KOPT-K1 (cell line): Measurements from ENCODE around the gene SYPL2.
"Not testable (repeated sequence)": the region's sequence is repeated elsewhere in the genome, so short reads cannot be mapped to it uniquely, and the experiment has no call there.

Experiments
- H3K27ac ChIP-seq: fragments of 200-600 bp; sonication (generic); 2 replicates; pipeline ENCODE4 v1.5.1; 2016; ENCODE audit warnings: antibody characterized with exemption, mild to moderate bottlenecking, low read depth, low read length; ENCODE audit not compliant: poor library complexity, severe bottlenecking
- H3K36me3 ChIP-seq: fragments of 200-600 bp; sonication (generic); 2 replicates; pipeline ENCODE4 v1.5.1; 2017; ENCODE audit warnings: antibody characterized with exemption, mild to moderate bottlenecking, low read length, moderate library complexity; ENCODE audit not compliant: insufficient read depth
- H3K9me3 ChIP-seq: fragments of 200-600 bp; sonication (generic); 2 replicates; pipeline ENCODE4 v1.5.1; 2017; ENCODE audit warnings: antibody characterized with exemption, low read length, mild to moderate bottlenecking; ENCODE audit not compliant: insufficient read depth, poor library complexity, severe bottlenecking

Gene SYPL2

DNA sequence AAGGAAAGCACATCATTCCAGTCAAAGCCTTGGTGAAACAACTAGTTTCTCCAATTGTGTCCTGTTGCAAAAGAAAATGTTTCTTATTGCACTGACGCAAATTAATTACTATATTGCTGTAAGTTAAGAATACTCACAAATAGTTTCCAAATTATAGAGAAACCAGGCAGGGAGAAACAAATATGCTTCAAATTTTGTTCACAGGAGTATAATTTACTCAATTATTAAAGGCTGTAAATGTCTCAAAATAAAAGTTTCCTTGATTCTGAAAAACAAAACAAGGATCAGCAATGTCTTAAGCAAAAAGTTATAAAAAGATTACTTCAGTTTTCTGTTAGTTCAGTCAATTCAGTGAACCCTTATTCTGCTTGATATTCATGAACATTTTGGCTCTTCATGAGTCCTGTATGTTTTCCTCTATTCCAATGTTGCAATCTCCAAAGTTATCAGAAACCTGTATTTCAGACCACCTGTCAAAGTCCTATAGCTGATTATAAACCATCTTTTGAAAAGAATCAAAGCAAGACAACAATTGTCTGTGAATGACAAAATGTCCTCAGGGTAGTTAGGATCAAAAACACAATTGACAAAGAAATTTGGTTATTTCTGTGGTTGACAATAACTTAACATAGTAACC lies 11.7 kb upstream of the SYPL2 start:
- no peaks in the 10 kb centered on the region for H3K36me3 ChIP-seq
- H3K27ac ChIP-seq = no peak overlapping the region
- peaks cover 36% of the 10 kb centered on the region for H3K9me3 ChIP-seq

GRCh38 chr1:109457819-109458218 lies 8.5 kb upstream of the SYPL2 start:
- peaks cover 44% of the 10 kb centered on the region for H3K9me3 ChIP-seq
- H3K27ac ChIP-seq = no peak overlapping the region
- no peaks in the 10 kb centered on the region for H3K36me3 ChIP-seq

GRCh38 chr1:109466125-109466451 lies 258 bp upstream of the SYPL2 start:
- Histone ChIP-seq H3K36me3 (no peaks in the 10 kb centered on the region), H3K27ac (no peak overlapping the region), H3K9me3 (peaks cover 3% of the 10 kb centered on the region)

GRCh38 chr1:109467301-109467777 lies 993 bp downstream of the SYPL2 start:
- H3K9me3 ChIP-seq = no peaks in the 10 kb centered on the region
- no peak overlapping the region for H3K27ac ChIP-seq
- no peaks in the 10 kb centered on the region for H3K36me3 ChIP-seq

- Histone ChIP-seq H3K9me3 (no peaks in the 10 kb centered on the region), H3K27ac (no peak overlapping the region), H3K36me3 (no peaks in the 10 kb centered on the region)
These were observed 1.7 kb downstream of the SYPL2 start for GRCh38 chr1:109468061-109468460.

GRCh38 chr1:109468903-109469302 lies 2.6 kb downstream of the SYPL2 start:
- no peaks in the 10 kb centered on the region for H3K36me3 ChIP-seq
- no peak overlapping the region for H3K27ac ChIP-seq
- H3K9me3 ChIP-seq = no peaks in the 10 kb centered on the region

DNA sequence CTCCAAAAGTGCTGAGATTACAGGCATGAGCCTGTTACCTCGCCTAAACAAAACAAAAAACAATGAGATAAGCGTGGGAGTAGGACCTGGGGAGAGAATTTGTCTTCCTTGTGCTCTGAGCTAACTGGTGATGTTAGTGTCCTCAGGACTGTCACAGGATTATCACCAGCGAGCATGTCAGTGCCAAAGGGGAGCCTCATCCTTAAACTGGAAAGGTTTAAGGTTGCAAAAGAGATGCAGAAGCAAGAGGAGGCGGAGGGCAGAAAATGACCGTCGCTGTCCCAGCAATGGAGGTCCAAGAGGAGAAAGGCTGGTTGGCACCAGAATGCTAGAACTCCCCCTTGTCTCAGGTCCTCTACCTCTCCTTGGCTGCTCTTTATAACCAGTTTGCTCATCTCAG lies 3.9 kb downstream of the SYPL2 start:
- Histone ChIP-seq H3K27ac (no peak overlapping the region), H3K9me3 (no peaks in the 10 kb centered on the region), H3K36me3 (no peaks in the 10 kb centered on the region)

- Histone ChIP-seq H3K9me3 (no peaks in the 10 kb centered on the region), H3K27ac (no peak overlapping the region), H3K36me3 (no peaks in the 10 kb centered on the region)
These were observed 6.4 kb downstream of the SYPL2 start for GRCh38 chr1:109472779-109473178.

DNA sequence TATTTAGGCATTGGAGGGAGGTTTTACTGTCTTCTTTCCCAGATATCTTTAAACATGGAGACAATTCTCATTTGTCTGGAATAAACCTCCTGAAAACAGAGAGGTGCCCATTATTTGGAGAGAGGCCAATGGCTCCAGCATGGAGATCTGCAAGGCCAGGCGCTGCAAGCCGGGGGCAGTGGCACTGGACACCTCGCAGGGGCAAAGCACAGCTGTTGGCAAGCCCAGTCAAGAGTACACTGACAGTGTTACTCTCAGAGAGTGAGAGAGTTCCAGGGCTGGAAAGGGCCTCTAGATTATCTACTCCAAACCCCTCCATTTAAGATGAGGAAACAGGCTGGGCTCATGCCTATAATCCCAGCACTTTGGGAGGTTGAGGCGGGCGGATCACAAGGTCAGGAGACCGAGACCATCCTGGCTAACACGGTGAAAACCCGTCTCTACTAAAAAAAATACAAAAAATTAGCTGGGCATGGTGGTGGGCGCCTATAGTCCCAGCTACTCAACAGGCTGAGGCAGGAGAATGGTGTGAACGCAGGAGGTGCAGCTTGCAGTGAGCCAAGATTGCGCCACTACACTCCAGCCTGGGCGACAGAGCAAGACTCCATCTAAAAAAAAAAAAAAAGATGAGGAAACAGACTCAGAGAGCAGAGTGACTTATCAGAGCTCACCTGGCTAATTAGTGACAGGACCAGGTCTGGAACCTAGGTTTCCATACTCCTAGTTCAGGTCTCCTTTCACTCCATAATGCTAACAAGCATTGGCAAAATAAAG lies 7.1 kb downstream of the SYPL2 start:
- H3K9me3 ChIP-seq, H3K36me3 ChIP-seq, H3K27ac ChIP-seq: not testable (repeated sequence)

GRCh38 chr1:109474697-109475096 lies 8.4 kb downstream of the SYPL2 start:
- Histone ChIP-seq H3K9me3 (no peaks in the 10 kb centered on the region), H3K27ac (no peak overlapping the region), H3K36me3 (no peaks in the 10 kb centered on the region)

DNA sequence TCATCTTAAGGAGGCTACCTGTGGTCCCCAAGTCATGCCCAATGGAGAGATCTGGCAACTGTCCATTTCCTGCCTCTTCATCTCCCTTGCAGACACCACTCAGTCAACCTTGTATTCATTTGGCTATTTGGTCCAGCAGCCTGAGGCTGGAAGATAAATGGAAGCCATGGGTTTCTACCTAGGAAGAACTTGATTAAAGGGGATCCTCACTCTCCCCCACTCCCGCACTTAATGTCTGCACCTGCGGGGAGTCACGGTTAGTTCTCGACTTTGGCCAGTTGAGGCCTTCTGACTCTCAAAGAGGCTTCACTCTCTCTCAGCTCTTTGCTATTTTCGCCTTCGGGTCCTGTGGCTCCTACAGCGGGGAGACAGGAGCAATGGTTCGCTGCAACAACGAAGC lies 8.9 kb downstream of the SYPL2 start:
- H3K36me3 ChIP-seq = no peaks in the 10 kb centered on the region
- H3K27ac ChIP-seq = no peak overlapping the region
- no peaks in the 10 kb centered on the region for H3K9me3 ChIP-seq

DNA sequence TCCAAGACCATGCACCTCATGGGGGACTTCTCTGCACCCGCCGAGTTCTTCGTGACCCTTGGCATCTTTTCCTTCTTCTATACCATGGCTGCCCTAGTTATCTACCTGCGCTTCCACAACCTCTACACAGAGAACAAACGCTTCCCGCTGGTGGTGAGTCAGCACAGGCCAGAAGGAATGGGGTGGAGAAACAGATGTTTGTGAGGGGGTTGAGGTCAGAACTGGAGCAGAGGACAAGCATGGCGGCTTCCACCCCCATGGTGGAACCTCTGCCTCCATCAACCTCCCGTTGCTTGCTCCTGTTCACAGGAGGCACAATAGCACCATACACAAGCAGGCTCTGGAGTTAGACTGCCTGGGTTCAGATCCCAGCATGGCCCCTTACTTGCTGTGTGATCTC lies 10.5 kb downstream of the SYPL2 start:
- H3K9me3 ChIP-seq = no peaks in the 10 kb centered on the region

GRCh38 chr1:109477821-109478220 lies 11.5 kb downstream of the SYPL2 start:
- H3K27ac ChIP-seq = no peak overlapping the region
- H3K9me3 ChIP-seq = no peaks in the 10 kb centered on the region
- no peaks in the 10 kb centered on the region for H3K36me3 ChIP-seq

More for the DNA sequence above, 10.5 kb downstream of the SYPL2 start:
- Histone ChIP-seq H3K36me3 (no peaks in the 10 kb centered on the region), H3K27ac (no peak overlapping the region)

DNA sequence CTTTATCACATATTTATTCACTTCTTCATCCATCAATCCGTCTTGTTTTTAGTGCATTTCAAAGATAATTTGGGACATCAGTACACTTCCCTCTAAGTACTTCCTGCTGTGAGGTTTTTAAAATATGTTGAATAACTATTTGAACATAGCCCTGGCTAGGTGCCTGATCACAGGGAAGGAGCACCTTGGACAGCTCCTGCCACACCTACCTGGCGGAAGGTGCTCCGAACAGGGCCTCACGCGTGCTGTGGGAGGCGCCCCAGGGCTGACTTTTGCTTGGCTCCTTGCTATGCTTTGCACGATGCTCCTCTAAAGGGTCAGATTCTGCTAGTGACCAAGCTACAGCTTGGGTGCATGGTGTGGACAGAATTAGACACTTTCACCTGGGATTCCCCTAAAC lies 12.5 kb downstream of the SYPL2 start:
- H3K27ac ChIP-seq = no peak overlapping the region
- H3K36me3 ChIP-seq = no peaks in the 10 kb centered on the region
- no peaks in the 10 kb centered on the region for H3K9me3 ChIP-seq

DNA sequence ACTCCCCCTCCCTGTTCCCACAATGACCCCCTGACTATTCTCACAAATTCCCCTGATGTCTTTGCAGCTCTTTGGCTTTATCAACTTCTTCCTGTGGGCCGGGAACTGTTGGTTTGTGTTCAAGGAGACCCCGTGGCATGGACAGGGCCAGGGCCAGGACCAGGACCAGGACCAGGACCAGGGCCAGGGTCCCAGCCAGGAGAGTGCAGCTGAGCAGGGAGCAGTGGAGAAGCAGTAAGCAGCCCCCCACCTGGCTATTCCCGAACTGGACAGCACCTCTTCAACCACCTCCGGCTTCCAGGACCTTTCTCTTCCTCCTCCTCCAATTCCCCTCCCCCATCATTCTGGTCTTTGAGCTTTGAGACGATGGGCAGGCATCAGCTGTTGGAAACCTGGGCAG lies 13.0 kb downstream of the SYPL2 start:
- no peak overlapping the region for H3K27ac ChIP-seq
- H3K9me3 ChIP-seq = no peaks in the 10 kb centered on the region
- H3K36me3 ChIP-seq = no peaks in the 10 kb centered on the region

GRCh38 chr1:109479901-109480300 lies 13.6 kb downstream of the SYPL2 start:
- H3K36me3 ChIP-seq = no peaks in the 10 kb centered on the region
- H3K27ac ChIP-seq = no peak overlapping the region
- no peaks in the 10 kb centered on the region for H3K9me3 ChIP-seq
